ENCODE results near the gene SEM1. TPM values are rescaled to one million over a fixed set of nuclear protein-coding genes. Genes with fewer than 3 reads are reported as not detected.
A peak's percentile ranks its signal among the peaks of the same experiment; 100 is the strongest.

SEM1 gene
- total RNA-seq, 1 experiment from 2014 or later, result 116 TPM

DNA sequence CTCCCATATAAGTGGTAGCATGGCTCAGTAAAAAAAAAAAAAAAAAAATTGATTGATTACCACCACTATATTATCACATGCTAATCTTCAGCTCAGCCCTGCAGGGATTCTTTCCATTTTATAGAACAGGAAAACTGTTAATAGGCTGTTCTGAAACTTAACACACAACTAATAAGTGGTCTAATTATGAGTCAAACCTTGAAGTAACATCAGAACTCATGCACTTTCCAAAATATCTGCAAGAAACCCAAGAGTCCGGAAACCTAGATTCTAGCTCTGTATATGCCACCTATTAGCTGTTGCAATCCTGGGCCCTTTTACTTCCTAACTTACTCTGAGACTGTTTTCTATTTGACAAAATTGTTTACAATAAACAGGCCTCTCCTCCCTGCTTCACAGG, 23.9 kb downstream of the SEM1 start:
- Histone ChIP-seq H3K27me3 (replicated peaks; ENCODE audit: control insufficient read depth, insufficient read depth, low read length) (no peaks in the 10 kb centered on the region), H3K4me1 (no peaks in the 10 kb centered on the region), H3K36me3 (ENCODE audit: control insufficient read depth, insufficient read depth, low read length) (no peaks in the 10 kb centered on the region; the same call in 1 of the 2 replicates), H3K4me3 (ENCODE audit: low read depth, low read length) (no peak overlapping the region), H3K9me3 (peaks cover 2% of the 10 kb centered on the region; the same call in 1 of the 2 replicates)
- ChIA-PET POLR2A (no interaction called here), CTCF (no interaction called here)
- Mint-ChIP-seq H3K27ac (ENCODE audit: unreplicated experiment) (no peak overlapping the region), H3K4me3 (ENCODE audit: unreplicated experiment) (no peak overlapping the region), H3K4me1 (ENCODE audit: low read depth, unreplicated experiment) (no peaks in the 10 kb centered on the region), H3K36me3 (ENCODE audit: insufficient read depth, unreplicated experiment) (peaks cover 19% of the 10 kb centered on the region), H3K27me3 (ENCODE audit: insufficient read depth, unreplicated experiment) (no peaks in the 10 kb centered on the region), H3K9me3 (ENCODE audit: unreplicated experiment) (peaks cover 24% of the 10 kb centered on the region)
- no peak for DNase-seq
- intact Hi-C loops (cut with micrococcal nuclease; ENCODE audit: unreplicated experiment), result no loop called here
- no TSS peak for BruUV-seq (replicated peaks)
- TF ChIP-seq, protein P1, sequence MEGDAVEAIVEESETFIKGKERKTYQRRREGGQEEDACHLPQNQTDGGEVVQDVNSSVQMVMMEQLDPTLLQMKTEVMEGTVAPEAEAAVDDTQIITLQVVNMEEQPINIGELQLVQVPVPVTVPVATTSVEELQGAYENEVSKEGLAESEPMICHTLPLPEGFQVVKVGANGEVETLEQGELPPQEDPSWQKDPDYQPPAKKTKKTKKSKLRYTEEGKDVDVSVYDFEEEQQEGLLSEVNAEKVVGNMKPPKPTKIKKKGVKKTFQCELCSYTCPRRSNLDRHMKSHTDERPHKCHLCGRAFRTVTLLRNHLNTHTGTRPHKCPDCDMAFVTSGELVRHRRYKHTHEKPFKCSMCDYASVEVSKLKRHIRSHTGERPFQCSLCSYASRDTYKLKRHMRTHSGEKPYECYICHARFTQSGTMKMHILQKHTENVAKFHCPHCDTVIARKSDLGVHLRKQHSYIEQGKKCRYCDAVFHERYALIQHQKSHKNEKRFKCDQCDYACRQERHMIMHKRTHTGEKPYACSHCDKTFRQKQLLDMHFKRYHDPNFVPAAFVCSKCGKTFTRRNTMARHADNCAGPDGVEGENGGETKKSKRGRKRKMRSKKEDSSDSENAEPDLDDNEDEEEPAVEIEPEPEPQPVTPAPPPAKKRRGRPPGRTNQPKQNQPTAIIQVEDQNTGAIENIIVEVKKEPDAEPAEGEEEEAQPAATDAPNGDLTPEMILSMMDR (IDR thresholded peaks at IDR 0.05; ENCODE audit: insufficient read depth in 1 of 2, low read depth in 1 of 2, low read length in 1 of 2, severe bottlenecking in 1 of 2, unreplicated experiment in 1 of 2), result no peak

GRCh38 chr7:96685353-96685752, 24.3 kb downstream of the SEM1 start:
- H3K4me1 Mint-ChIP-seq (ENCODE audit: low read depth, unreplicated experiment), result no peaks in the 10 kb centered on the region
- TF ChIP-seq, protein P1 (IDR thresholded peaks at IDR 0.05; ENCODE audit: insufficient read depth in 1 of 2, low read depth in 1 of 2, low read length in 1 of 2, severe bottlenecking in 1 of 2, unreplicated experiment in 1 of 2), result no peak
- H3K36me3 Mint-ChIP-seq (ENCODE audit: insufficient read depth, unreplicated experiment), result peaks cover 19% of the 10 kb centered on the region
- H3K27me3 Mint-ChIP-seq (ENCODE audit: insufficient read depth, unreplicated experiment), result no peaks in the 10 kb centered on the region
- Histone ChIP-seq H3K4me3 (ENCODE audit: low read depth, low read length) (no peak overlapping the region), H3K9me3 (peaks cover 2% of the 10 kb centered on the region; the same call in 1 of the 2 replicates), H3K36me3 (ENCODE audit: control insufficient read depth, insufficient read depth, low read length) (no peaks in the 10 kb centered on the region; the same call in 1 of the 2 replicates), H3K27me3 (replicated peaks; ENCODE audit: control insufficient read depth, insufficient read depth, low read length) (no peaks in the 10 kb centered on the region), H3K4me1 (no peaks in the 10 kb centered on the region)
- no peak for DNase-seq
- intact Hi-C loops (cut with micrococcal nuclease; ENCODE audit: unreplicated experiment), result no loop called here
- no peak overlapping the region for H3K27ac Mint-ChIP-seq (ENCODE audit: unreplicated experiment)
- ChIA-PET POLR2A (no interaction called here), CTCF (no interaction called here)
- H3K9me3 Mint-ChIP-seq (ENCODE audit: unreplicated experiment), result peaks cover 24% of the 10 kb centered on the region
- no TSS peak for BruUV-seq (replicated peaks)
- no peak overlapping the region for H3K4me3 Mint-ChIP-seq (ENCODE audit: unreplicated experiment)

DNA sequence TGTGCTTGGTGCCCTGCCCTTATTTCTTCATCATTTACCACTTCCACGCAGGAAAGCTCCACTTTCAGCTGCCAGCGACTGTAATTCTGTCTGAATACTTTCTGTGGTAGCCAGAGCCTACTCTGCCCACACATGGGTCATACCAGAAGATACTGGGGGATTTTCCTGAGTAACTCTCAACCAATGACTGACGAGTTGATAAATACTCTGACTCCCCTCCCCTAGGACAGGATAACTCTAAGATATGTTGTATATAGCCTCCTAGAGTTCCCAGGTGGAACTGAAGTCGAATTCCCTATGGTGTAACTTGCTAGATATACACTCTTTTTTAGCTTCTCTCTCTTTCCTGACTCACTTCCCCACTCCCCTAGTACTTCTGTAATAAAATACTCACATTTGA, 29.8 kb downstream of the SEM1 start:
- intact Hi-C loops (cut with micrococcal nuclease; ENCODE audit: unreplicated experiment), result no loop called here
- H3K4me1 ChIP-seq, result no peaks in the 10 kb centered on the region
- no peak overlapping the region for H3K4me3 ChIP-seq (ENCODE audit: low read depth, low read length)
- no peaks in the 10 kb centered on the region for H3K9me3 ChIP-seq
- H3K27me3 ChIP-seq (replicated peaks; ENCODE audit: control insufficient read depth, insufficient read depth, low read length), result no peaks in the 10 kb centered on the region
- no peaks in the 10 kb centered on the region for H3K27me3 Mint-ChIP-seq (ENCODE audit: insufficient read depth, unreplicated experiment)
- ChIA-PET CTCF (interaction anchor here (0.6 kb wide), 1 partner anchor 103 kb away, joined by 3 read pairs; no protein-coding TSS in a partner anchor), POLR2A (no interaction called here)
- peaks cover 21% of the 10 kb centered on the region for H3K9me3 Mint-ChIP-seq (ENCODE audit: unreplicated experiment)
- TF ChIP-seq, protein P1 (IDR thresholded peaks at IDR 0.05; ENCODE audit: insufficient read depth in 1 of 2, low read depth in 1 of 2, low read length in 1 of 2, severe bottlenecking in 1 of 2, unreplicated experiment in 1 of 2), result peak in 1 of 2 experiments; percentile 15
- no peak for DNase-seq
- no peaks in the 10 kb centered on the region; the same call in 1 of the 2 replicates for H3K36me3 ChIP-seq (ENCODE audit: control insufficient read depth, insufficient read depth, low read length)
- peaks cover 25% of the 10 kb centered on the region for H3K36me3 Mint-ChIP-seq (ENCODE audit: insufficient read depth, unreplicated experiment)
- no peaks in the 10 kb centered on the region for H3K4me1 Mint-ChIP-seq (ENCODE audit: low read depth, unreplicated experiment)
- no peak overlapping the region for H3K4me3 Mint-ChIP-seq (ENCODE audit: unreplicated experiment)
- BruUV-seq (replicated peaks), result no TSS peak
- H3K27ac Mint-ChIP-seq (ENCODE audit: unreplicated experiment), result no peak overlapping the region
